GM18907 (cell line): ENCODE measurements around the gene FRMD4A.
A peak's percentile ranks its signal among the peaks of the same experiment; 100 is the strongest.

Experiments
- ATAC-seq: cut with Tn5 transposase; IDR thresholded peaks from one replicate; pipeline ENCODE4 v1.9.1; 2021; ENCODE audit warnings: mild to moderate bottlenecking, moderate library complexity; ENCODE audit not compliant: unreplicated experiment

FRMD4A gene

DNA sequence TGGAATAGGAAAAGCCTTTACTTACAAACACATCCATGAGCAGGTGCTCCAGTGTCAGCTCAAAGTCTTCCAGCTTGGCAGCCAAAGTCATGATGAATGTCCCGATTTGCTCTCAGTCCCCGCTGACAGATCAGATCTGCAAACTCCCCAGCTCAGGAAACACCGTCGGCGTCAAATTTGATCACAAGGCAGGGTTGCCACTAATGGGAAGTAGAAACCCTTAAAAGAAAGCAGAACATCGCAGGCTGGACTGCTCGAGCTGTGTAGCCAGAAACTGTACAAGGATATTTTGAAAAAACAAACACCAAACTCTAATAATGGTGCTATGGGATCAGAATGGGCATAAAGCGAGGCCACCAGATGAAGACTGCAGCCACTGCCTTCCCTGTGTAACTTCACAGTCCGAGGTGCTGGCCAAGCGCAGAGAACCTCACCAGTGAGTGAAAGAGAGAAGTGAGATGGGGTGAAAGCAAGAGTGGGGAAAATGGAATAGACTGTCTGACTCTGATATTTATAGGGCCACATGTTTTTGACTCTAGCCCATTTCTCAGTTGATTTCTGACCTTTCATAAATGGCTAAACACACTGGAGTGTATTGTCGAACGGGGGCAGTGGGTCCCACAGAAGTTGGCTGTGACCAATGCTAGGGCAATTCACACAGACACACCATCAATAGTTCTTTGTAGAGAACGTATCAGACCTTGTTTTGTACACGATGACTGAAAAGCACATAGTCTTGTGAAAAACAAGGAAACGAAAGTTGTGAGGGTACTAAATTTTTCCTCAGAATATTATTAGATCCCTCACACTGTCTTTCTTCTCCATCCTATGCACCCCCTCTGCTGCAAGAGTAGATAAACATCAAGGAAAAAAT is 306.2 kb downstream of the FRMD4A start:
- ATAC-seq: no peak

GRCh38 chr10:14023673-14024328 is 306.9 kb downstream of the FRMD4A start:
- no peak for ATAC-seq

- no peak for ATAC-seq
Measured at GRCh38 chr10:14022954-14023672, 307.6 kb downstream of the FRMD4A start.

GRCh38 chr10:14022052-14022451 is 308.7 kb downstream of the FRMD4A start:
- no peak for ATAC-seq

- no peak for ATAC-seq
Measured at GRCh38 chr10:14020037-14020664, 310.6 kb downstream of the FRMD4A start.

GRCh38 chr10:14017467-14017866 is 313.3 kb downstream of the FRMD4A start:
- ATAC-seq: no peak

- ATAC-seq: no peak
Measured at GRCh38 chr10:14016931-14017333, 313.8 kb downstream of the FRMD4A start.

- ATAC-seq: no peak
Measured at GRCh38 chr10:14016011-14016536, 314.6 kb downstream of the FRMD4A start.

- no peak for ATAC-seq
Measured at GRCh38 chr10:14014423-14014822, 316.3 kb downstream of the FRMD4A start.

- no peak for ATAC-seq
Measured at GRCh38 chr10:14010769-14011574, 319.8 kb downstream of the FRMD4A start.

DNA sequence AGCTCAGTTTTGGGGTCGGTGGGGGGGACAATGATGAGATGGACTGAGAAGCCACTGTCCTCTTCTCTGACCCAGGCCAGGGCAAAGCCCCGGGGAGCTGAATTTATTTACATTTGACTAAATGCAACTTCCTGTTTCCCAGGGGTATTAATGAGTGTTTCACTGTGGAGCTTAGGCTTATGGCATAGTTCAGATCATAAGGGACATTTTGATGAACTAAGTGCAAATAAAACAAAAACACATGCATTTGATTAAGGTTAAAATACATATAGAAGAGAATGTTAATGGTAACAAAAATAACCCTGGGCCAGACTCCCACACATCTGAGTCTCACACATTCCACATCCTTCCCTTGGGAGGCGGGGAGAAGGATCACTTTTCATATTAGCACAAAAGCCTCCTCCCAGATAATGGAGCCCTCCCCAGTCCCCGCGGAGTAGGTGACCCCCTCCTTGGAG is 320.6 kb downstream of the FRMD4A start:
- ATAC-seq: no peak

DNA sequence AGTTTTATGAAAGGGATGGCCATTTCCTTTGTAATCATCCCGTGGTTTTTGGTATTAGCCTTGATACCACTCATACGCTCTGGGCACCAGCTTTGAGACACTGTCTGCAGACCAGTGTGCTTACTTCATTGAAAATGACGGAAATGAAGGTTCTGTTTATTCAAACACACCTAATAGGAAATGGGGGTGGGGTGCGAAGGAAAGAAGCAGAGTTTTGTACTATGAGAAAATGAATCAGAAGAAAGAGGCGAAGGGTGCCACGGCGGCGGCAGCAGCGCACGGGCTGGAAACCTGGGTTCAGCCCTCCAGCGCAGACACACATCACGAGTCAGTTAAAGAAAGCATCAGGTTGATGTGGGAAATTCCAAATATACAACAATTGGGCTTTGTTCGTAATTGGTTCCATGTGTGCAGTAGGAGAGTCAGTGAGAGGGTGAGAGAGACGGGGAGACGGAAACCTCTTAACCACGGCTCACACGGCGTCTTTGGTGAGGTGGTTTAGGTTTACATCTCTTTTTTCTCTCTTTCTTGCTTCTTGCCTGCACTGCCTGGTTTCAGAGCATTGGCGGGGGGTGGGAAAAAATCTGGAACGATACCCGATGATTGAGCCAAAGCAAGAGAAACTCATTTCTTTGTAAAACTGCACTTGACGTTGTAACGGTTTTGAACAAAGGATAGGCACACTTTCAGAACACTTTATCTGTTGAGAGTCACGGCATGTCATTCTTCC is 321.2 kb downstream of the FRMD4A start:
- ATAC-seq: peak; percentile 61

GRCh38 chr10:14008740-14009080 is 322.0 kb downstream of the FRMD4A start:
- no peak for ATAC-seq

GRCh38 chr10:14004536-14004935 is 326.2 kb downstream of the FRMD4A start:
- no peak for ATAC-seq

DNA sequence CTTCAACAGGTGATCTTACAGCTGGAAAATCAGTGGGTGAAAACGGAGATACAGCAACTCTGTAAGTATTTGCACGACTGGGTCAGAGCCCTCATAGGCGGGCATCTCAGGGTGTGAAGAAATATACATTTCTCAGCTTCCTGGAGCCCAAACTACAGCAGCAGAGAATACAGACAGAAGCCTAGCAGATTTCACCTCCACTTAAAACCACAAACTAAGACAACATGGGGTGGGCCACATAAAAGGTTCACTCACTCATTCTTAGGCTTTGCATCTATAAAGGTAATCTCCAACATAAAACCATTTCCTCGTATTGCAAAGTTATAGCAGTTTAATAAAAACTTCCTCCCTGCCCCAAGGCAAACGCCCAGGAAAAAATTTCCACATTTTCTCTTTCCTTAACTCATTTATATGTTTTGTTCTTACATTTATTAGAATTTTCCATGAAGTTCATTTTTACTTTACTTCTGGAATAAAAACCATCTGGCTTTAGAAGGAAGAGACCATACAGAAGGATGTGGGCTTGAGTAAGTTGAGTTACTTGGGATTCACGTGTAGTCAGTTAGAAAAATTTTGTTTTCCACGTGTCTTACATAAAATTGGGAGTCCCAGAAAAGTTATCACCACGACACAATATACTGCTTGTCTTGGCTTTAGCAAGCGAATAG is 327.1 kb downstream of the FRMD4A start:
- ATAC-seq: no peak

DNA sequence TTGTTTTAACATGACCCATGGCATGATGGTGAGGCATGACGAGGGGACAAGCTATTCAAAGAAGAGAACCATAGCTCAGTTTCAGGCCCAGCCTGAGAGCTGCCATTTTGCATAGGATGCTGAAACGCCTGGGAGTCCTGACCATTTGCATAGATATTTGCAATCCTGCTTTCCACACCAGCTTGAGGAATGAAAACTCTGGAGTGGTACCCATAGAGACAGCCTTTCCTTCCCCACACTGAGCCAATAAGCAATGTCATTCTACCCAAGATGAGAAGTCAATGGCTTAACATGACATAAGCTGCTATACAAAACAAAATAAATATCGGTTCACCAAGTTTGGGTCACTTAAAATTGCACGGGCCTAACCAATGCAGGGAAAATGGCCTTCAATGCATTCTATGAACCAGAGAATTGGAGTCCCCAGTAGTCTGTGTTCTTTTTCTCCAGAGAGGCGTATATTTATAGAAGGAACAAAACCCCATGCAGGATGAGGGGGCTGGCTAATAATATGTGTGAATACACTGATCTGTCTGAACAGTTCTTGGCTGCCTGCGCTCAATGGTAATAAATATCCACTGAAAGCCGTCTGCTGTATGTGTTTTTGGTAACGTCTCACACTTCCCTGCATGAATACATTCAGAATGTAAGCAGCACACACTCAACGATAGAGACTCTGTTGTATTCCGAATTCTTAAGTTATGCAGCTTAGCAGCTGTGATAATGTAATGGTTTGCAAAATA is 329.3 kb downstream of the FRMD4A start:
- ATAC-seq: no peak

GRCh38 chr10:13998163-13998835 is 332.4 kb downstream of the FRMD4A start:
- ATAC-seq: no peak

GRCh38 chr10:13997650-13998049 is 333.1 kb downstream of the FRMD4A start:
- no peak for ATAC-seq
